ENCODE results near the gene TNFRSF8. TPM values are rescaled to one million over a fixed set of nuclear protein-coding genes. Genes with fewer than 3 reads are reported as not detected.

TNFRSF8 gene
- polyA plus RNA-seq, 4 donors, result 0.36 to 1.3 (median 0.54) TPM

- no peak for DNase-seq (ENCODE audit: low read depth in 4 of 4, low spot score in 3 of 4)
These were observed 75.4 kb downstream of the TNFRSF8 start for GRCh38 chr1:12138196-12139168.

DNA sequence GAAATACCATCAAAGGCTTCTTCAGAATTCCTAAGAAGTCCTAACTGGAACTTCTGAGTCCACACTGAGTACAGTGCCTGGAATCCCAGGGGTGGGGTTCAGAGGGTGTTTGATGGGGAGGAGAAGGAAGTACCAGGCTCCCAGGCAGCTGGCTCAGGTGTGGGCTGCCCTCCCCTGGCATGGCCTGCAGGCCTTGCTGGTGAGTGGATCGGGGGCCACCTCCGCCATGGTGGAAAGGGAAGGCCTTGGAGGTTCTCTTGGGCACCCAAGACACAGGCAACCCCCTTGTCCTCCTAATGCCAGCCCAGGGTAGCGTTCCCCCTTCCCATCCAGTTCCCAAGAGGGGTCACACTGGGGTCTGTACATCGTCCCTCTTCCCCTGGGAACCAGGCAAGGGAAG, 76.9 kb downstream of the TNFRSF8 start:
- no peak for DNase-seq (ENCODE audit: low read depth in 4 of 4, low spot score in 3 of 4)

DNA sequence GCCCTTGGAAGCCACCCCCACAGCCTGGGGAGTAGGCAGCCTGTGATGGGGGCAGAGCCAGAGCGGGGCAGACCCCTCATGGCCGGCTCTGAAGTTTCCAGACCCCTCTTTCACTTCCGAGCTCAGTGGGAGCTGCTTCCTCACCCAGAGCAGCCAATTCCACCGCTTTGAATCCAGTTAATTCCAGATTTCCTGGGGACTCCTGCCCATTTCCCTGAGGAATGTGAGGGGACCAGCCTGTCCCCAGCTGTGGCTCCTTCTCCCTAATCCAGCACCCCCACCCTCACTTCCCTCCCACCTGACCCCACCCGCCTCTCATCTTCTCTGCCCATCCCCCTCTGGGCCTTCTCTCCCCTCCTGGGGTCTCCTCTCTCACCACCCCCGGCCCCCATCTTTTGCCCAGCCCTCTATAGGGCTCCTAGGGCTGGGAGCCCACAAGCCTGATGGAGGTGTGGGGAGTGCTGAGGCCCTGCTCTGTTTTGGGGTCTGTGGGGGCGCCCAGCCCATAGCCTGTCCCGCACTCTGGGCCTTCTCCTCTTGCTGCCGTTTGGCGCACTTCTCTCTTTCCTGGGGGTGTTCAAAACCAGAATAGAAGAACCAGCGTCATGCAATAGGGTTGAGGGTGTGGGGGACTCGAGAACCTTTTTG, 77.5 kb downstream of the TNFRSF8 start:
- DNase-seq (ENCODE audit: low read depth in 4 of 4, low spot score in 3 of 4), result no peak

DNA sequence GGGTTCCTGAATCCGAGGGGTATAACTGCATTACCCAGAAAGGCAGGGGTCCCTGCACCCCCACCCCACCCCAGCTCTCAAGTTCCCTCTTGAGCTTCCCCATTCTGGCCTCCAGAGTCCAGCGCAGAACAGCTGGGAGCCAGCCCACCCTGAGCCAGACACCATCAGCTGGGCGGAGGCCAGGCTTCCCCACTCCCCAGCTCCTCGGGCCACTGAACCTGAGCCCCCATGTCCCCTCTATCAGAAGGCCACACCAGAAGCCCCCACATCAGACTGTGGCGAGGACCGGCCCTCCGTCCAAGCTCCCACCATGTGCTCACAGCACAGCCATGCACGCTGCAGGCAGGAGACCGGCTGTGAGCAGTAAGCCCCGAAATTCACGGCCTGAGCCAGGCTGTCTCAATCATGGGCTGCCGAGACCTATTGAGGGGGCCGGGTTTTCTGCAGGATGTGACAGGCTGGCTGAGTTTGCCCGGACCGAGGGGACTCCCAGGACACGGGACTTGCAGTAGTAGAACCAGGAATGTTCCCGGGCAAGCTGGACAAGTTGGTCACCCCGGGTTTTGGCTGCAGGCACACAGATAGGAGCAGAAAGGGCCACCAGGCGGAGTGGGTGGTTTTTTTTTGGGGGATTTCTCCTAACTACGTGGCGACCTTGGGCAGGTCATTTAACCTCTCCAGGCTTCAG, 78.2 kb downstream of the TNFRSF8 start:
- no peak for DNase-seq (ENCODE audit: low read depth in 4 of 4, low spot score in 3 of 4)

DNA sequence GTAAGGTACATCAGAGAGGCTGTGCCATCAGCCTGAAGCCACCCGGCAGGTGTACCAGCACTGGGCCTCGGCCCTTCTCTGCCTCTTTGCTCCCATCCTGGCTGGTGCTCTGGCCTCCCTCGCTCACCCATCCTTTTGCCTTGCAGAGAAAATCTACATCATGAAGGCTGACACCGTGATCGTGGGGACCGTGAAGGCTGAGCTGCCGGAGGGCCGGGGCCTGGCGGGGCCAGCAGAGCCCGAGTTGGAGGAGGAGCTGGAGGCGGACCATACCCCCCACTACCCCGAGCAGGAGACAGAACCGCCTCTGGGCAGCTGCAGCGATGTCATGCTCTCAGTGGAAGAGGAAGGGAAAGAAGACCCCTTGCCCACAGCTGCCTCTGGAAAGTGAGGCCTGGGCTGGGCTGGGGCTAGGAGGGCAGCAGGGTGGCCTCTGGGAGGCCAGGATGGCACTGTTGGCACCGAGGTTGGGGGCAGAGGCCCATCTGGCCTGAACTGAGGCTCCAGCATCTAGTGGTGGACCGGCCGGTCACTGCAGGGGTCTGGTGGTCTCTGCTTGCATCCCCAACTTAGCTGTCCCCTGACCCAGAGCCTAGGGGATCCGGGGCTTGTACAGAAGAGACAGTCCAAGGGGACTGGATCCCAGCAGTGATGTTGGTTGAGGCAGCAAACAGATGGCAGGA, 79.2 kb downstream of the TNFRSF8 start:
- no peak for DNase-seq (ENCODE audit: low read depth in 4 of 4, low spot score in 3 of 4)

- no peak for DNase-seq (ENCODE audit: low read depth in 4 of 4, low spot score in 3 of 4)
These were observed 80.0 kb downstream of the TNFRSF8 start for GRCh38 chr1:12142891-12143630.

- no peak for DNase-seq (ENCODE audit: low read depth in 4 of 4, low spot score in 3 of 4)
These were observed 80.6 kb downstream of the TNFRSF8 start for GRCh38 chr1:12143631-12144155.

DNA sequence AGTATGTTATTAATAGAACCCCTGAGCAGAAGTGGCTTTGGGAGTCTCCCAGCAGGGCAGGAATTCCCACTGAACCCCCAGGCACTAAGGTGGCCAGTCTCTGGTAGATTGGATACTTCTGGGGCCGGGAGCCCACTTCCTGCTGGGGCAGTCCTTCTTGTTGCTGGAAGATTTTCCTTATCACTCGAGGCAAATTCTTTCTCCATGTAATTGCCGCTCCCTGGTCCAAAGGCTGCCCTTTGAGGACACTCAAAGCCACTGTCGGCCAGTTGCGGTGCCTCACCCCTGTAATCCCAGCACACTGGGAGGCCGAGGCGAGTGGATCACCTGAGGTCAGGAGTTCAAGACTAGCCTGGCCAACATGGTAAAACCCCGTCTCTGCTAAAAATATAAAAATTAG, 81.1 kb downstream of the TNFRSF8 start:
- DNase-seq (ENCODE audit: low read depth in 4 of 4, low spot score in 3 of 4), result no peak

DNA sequence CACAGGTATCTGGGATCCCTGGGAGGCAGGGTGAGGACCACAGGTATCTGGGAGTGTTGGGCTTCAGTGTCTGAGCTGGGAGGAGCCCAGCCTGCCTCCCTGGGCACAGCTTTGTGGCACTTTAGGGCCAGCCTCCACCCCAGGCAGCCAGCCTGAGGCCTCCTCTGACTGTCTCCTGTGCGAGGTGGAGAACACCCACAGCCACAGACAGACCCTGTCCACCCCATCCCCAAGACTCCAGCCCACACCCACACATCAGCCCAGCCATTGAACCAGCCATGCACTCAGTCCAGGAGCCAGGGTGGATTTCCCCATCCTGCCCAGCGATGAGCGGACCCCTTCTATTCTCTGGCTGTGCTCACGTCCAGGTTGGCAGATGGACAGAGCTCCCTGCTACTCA, 81.9 kb downstream of the TNFRSF8 start:
- DNase-seq (ENCODE audit: low read depth in 4 of 4, low spot score in 3 of 4), result no peak

GRCh38 chr1:12145616-12146342, 82.7 kb downstream of the TNFRSF8 start:
- DNase-seq (ENCODE audit: low read depth in 4 of 4, low spot score in 3 of 4), result no peak

DNA sequence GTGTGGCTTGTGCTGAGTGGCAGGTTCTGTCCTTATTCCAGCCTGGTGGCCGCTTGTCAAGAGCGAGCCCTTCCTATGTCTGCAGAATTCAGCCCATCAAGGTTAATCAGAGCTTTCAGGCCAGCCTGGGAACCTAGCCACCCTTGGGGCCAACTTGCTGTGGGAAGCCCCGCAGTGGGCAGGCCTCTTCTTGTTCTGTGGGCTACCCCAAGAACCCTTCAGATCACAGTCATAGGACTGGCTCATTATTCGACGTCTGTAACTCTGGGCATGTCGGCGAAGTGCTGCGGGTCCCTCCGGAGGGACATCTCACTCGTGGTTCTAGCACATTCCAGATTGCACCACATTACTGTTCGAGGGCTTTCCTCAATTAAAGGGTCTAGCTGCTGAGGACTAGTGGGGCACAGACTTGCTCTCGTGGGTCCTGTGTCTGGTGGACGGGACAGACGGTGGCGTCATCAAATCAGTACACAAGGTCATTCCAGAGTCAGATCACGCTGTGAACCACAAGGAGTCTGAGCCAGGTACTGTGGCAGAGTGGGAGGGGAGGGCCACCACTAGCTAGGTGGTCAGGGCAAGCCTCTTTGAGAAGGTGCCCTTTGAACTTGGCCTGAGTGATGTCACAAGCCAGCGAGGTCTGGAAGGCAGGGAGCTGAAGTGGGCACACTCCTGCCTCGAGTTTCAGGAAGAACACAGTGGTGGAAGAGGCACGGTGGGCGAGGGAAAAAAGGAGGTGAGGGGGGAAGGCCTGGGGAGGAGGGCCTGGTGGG, 83.4 kb downstream of the TNFRSF8 start:
- no peak for DNase-seq (ENCODE audit: low read depth in 4 of 4, low spot score in 3 of 4)

GRCh38 chr1:12147201-12147701, 84.1 kb downstream of the TNFRSF8 start:
- no peak for DNase-seq (ENCODE audit: low read depth in 4 of 4, low spot score in 3 of 4)

DNA sequence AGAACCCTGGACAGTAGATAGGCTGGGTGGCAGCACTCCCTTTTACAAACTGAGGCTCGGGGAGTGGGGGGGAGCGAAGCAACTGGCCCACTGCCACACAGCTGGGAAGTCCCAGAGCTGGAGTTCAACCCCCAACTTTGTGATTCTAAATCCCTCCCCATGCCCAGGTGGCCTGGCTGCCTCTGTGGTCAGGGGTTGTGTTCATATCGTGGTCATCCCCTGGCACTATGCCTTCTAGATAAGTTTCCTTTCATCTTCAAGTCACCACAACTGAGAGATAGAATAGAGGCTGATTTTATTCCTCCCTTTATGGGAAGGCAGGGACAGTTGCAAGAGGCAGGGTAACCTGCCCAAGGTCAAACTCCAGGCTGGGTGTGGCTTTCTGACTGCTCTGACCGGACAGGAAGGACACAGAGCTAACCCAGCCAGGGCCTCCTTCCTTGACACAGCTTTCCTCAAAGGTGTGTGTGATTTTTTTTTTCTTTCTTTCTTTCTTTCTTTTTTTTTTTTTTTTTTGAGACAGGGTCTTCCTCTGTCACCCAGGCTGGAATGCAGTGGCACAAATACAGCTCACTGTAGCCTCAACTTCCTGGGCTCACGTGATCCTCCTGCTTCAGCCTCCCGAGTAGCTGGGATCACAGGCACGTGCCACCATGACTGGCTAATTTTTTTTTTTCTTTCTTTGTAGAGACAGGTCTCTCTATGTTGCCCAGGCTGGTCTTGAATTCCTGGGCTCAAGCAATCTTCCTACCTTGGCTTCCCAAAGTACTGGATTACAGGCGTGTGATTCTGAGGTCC, 85.3 kb downstream of the TNFRSF8 start:
- DNase-seq (ENCODE audit: low read depth in 4 of 4, low spot score in 3 of 4), result no peak

DNA sequence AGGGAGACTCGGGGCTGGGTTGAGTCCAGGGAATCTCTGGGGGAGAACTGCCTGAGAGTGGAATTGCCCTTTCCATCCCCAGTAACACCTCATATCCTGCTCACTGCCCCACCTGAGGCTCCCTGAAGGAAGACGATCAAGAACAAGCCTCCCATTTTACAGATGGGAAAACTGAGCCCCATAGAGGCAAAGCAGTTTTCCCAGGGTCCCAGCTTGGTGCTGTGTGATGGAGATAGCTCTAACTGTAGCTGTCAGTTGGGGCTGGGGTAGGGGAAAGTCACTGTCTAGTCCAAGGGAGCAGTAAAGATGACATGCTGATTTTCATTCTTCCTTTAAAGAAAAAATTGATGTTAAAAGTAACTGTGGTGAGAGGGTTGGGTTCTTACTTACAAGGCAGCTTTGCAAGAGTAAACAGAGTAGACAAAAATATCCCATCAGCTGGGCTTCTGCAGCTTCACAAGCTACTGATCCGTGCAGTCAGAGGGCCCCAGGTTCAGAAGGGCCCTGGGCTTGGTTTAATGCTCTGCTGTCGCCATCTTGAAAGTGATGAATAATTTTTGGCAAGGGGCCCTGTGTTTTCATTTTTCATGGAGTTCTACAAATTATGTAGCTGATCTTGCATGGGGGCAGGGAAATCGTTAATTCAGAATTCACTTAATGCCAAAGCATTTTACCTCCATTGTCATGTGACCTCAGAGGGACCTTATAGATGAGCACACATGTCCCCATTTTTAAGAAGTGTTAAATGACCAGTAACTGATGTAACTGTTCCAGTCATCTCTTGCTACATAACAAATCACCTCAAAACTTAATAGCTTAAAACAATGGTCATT, 86.1 kb downstream of the TNFRSF8 start:
- DNase-seq (ENCODE audit: low read depth in 4 of 4, low spot score in 3 of 4), result no peak

- DNase-seq (ENCODE audit: low read depth in 4 of 4, low spot score in 3 of 4), result no peak
These were observed 86.7 kb downstream of the TNFRSF8 start for GRCh38 chr1:12149791-12150175.

- DNase-seq (ENCODE audit: low read depth in 4 of 4, low spot score in 3 of 4), result no peak
These were observed 87.5 kb downstream of the TNFRSF8 start for GRCh38 chr1:12150456-12151200.
